Lung (tissue), 13 donors: Measurements from ENCODE around the gene SYNC. TPM values are rescaled to one million over a fixed set of nuclear protein-coding genes. Genes with fewer than 3 reads are reported as not detected.
"Not testable (repeated sequence)": the region's sequence is repeated elsewhere in the genome, so short reads cannot be mapped to it uniquely, and the experiment has no call there.

Source experiments
- ATAC-seq: fragments of 200-7000 bp; cut with Tn5 transposase; one replicate; pipeline ENCODE4 v1.9.1; 2020; ENCODE audit warnings: moderate number of reproducible peaks; ENCODE audit not compliant: insufficient read depth, low FRiP score
- DNase-seq, 3 donors: peaks; one replicate each; pipeline ENCODE4 v3.0.0-alpha.2; 2013 to 2017
- H3K27ac ChIP-seq, 2 donors: one replicate each; pipeline ENCODE4 v1.5.1; 2013; ENCODE audit warnings: mild to moderate bottlenecking in 2 of 2, moderate library complexity in 2 of 2, control low read depth in 1 of 2, inconsistent platforms in 1 of 2, low read depth in 1 of 2, low read length in 1 of 2
- H3K27me3 ChIP-seq, 3 donors: one replicate each; pipeline ENCODE4 v1.5.1; 2013; ENCODE audit warnings: low read length in 2 of 3; ENCODE audit not compliant: control insufficient read depth in 3 of 3, insufficient read depth in 3 of 3
- H3K36me3 ChIP-seq, 4 donors: one replicate each; pipeline ENCODE4 v1.5.1; 2013; ENCODE audit warnings: low read length in 4 of 4, mild to moderate bottlenecking in 1 of 4, moderate library complexity in 1 of 4; ENCODE audit not compliant: control insufficient read depth in 4 of 4, insufficient read depth in 4 of 4
- H3K4me1 ChIP-seq, 5 donors: one replicate each; pipeline ENCODE4 v1.5.1; 2013; ENCODE audit warnings: low read length in 5 of 5, mild to moderate bottlenecking in 2 of 5, moderate library complexity in 1 of 5; ENCODE audit not compliant: control insufficient read depth in 5 of 5, insufficient read depth in 5 of 5
- H3K4me3 ChIP-seq: one replicate; pipeline ENCODE4 v1.5.1; 2013; ENCODE audit warnings: mild to moderate bottlenecking, control low read depth, moderate library complexity
- H3K9ac ChIP-seq, 2 donors: one replicate each; pipeline ENCODE4 v1.5.1; 2013; ENCODE audit warnings: low read length in 2 of 2, control low read depth in 1 of 2; ENCODE audit not compliant: insufficient read depth in 1 of 2
- H3K9me3 ChIP-seq, 4 donors: one replicate each; pipeline ENCODE4 v1.5.1; 2013; ENCODE audit warnings: low read length in 3 of 4, mild to moderate bottlenecking in 1 of 4, moderate library complexity in 1 of 4; ENCODE audit not compliant: control insufficient read depth in 4 of 4, insufficient read depth in 3 of 4
- CTCF ChIP-seq: IDR thresholded peaks from 2 replicates; pipeline ENCODE4 v1.5.1; 2012; ENCODE audit warnings: mild to moderate bottlenecking; ENCODE audit errors: control extremely low read depth, extremely low read depth
- WGBS, 2 donors: extraction: QIAGEN DNeasy Blood & Tissue Kit; methylation state at CpG; one replicate each; pipeline ENCODE4 v1.1.7; 2013; 5-methylcytosine and 5-hydroxymethylcytosine counted together
- polyA plus RNA-seq, 2 donors: library from polyadenylated mRNA; stranded (reverse); fragments of 200-250 nt; gene quantifications; one replicate each; pipeline ENCODE4 v1.2.1, GENCODE V29; 2013
- small RNA-seq: library from RNA; depleted of rRNA; stranded (forward); fragments of <200 nt; gene quantifications from one replicate; pipeline ENCODE3, GENCODE V24; 2014; ENCODE audit warnings: low replicate concordance
- total RNA-seq, 2 donors: library from RNA; depleted of rRNA in 1 of 2; stranded (reverse); fragments of >200 nt in 1 of 2; gene quantifications; one replicate each; pipeline ENCODE4 v1.2.1, GENCODE V29; 2014 to 2021
- donor health status: control.
- donor health status: control.
- donor health status: Bipolar disorder and iron deficiency.
- donor health status: healthy.
- donor health status: DM: yes; HTN: yes; CAD: no.

Gene SYNC
- total and polyA plus RNA-seq, 4 donors: 2.0 to 15.4 (median 5.7) TPM

GRCh38 chr1:32635508-32636277 is 66.9 kb downstream of the SYNC start:
- DNase-seq: no peak
- 89 to 96% methylated on average over 8 of the region's 8 CpGs for WGBS, 2 donors
- Histone ChIP-seq H3K4me3 (no peak overlapping the region), H3K36me3 (peaks cover 0 to 13% (median 6%) of the 10 kb centered on the region in 4 donors), H3K9me3 (no peaks in the 10 kb centered on the region), H3K4me1 (no peaks in the 10 kb centered on the region), H3K27ac (no peak overlapping the region), H3K27me3 (no peaks in the 10 kb centered on the region), H3K9ac (no peak overlapping the region)
- TF ChIP-seq CTCF: no peak
- ATAC-seq: no peak

GRCh38 chr1:32632829-32633228 is 69.7 kb downstream of the SYNC start:
- 80 to 91% methylated on average over 2 of the region's 2 CpGs for WGBS, 2 donors
- no peaks in the 10 kb centered on the region for H3K4me1 ChIP-seq
- no peak for TF ChIP-seq CTCF
- peaks cover 0 to 12% (median 10%) of the 10 kb centered on the region in 4 donors for H3K36me3 ChIP-seq
- no peak overlapping the region for H3K27ac ChIP-seq
- ATAC-seq (no peak), DNase-seq (no peak)
- H3K9ac ChIP-seq: no peak overlapping the region
- H3K9me3 ChIP-seq: no peaks in the 10 kb centered on the region
- no peaks in the 10 kb centered on the region for H3K27me3 ChIP-seq
- H3K4me3 ChIP-seq: no peak overlapping the region

- H3K4me1 ChIP-seq, DNase-seq, H3K4me3 ChIP-seq, H3K9ac ChIP-seq, ATAC-seq, H3K27ac ChIP-seq, H3K9me3 ChIP-seq, H3K27me3 ChIP-seq: not testable (repeated sequence)
- WGBS, 2 donors: 97 to 99% methylated on average over 4 of the region's 4 CpGs
- peaks cover 0 to 21% (median 16%) of the 10 kb centered on the region in 4 donors for H3K36me3 ChIP-seq
Measured at GRCh38 chr1:32630173-32630572, 72.4 kb downstream of the SYNC start.

Small RNA genes lying within 50 kb of the gene (small RNA-seq; reads per million reads assigned to genes)
- not detected for gene RF00019

Other genes starting within 250 kb of the SYNC start
- gene ZBTB8B, start 237.7 kb downstream of the SYNC start, total RNA-seq: under 1 TPM; 0.03 to 0.09 TPM
- under 1 TPM; under 0.01 to 0.02 TPM for gene ZBTB8B, start 237.7 kb downstream of the SYNC start, polyA plus RNA-seq
- 10 to 100 TPM in 1 of 2 donors, 1 to 10 TPM in 1; 8.4 to 13.9 TPM for gene ZBTB8A, start 163.3 kb downstream of the SYNC start, total RNA-seq
- gene ZBTB8A, start 163.3 kb downstream of the SYNC start, polyA plus RNA-seq: 1 to 10 TPM; 2.7 to 2.9 TPM
- gene ZBTB8OS, start 52.2 kb downstream of the SYNC start, total RNA-seq: 10 to 100 TPM; 26.7 to 40.1 TPM
- 10 to 100 TPM; 52.5 to 86.1 TPM for gene ZBTB8OS, start 52.2 kb downstream of the SYNC start, polyA plus RNA-seq
- 100 to 1,000 TPM; 151 to 205 TPM for gene RBBP4, start 51.6 kb downstream of the SYNC start, total RNA-seq
- gene RBBP4, start 51.6 kb downstream of the SYNC start, polyA plus RNA-seq: 10 to 100 TPM; 37.7 to 63.5 TPM
- 100 to 1,000 TPM in 1 of 2 donors, 10 to 100 TPM in 1; 61.2 to 151 TPM for gene YARS1, start 114.6 kb upstream of the SYNC start, total RNA-seq
- 10 to 100 TPM; 68.5 to 87.1 TPM for gene YARS1, start 114.6 kb upstream of the SYNC start, polyA plus RNA-seq
- 10 to 100 TPM; 28.8 to 56.6 TPM for gene S100PBP, start 114.9 kb upstream of the SYNC start, total RNA-seq
- 10 to 100 TPM in 1 of 2 donors, 1 to 10 TPM in 1; 7.4 to 13.1 TPM for gene S100PBP, start 114.9 kb upstream of the SYNC start, polyA plus RNA-seq
- gene FNDC5, start 168.1 kb upstream of the SYNC start, total RNA-seq: 1 to 10 TPM in 1 of 2 donors, under 1 TPM in 1; 0.18 to 5.3 TPM
- under 1 TPM; 0.10 to 0.31 TPM for gene FNDC5, start 168.1 kb upstream of the SYNC start, polyA plus RNA-seq
- 1 to 10 TPM in 1 of 2 donors, under 1 TPM in 1; 0.40 to 1.3 TPM for gene HPCA, start 183.7 kb upstream of the SYNC start, total RNA-seq
- under 1 TPM in 1 of 2 donors, not detected in 1; 0.19 TPM for gene HPCA, start 183.7 kb upstream of the SYNC start, polyA plus RNA-seq
- gene TMEM54, start 198.6 kb upstream of the SYNC start, total RNA-seq: 10 to 100 TPM; 22.4 to 44.5 TPM
- gene TMEM54, start 198.6 kb upstream of the SYNC start, polyA plus RNA-seq: 10 to 100 TPM; 41.7 to 56.6 TPM